LNCaP clone FGC (cell line): ENCODE results near the gene OR1E1.
"Not testable (repeated sequence)": the region's sequence is repeated elsewhere in the genome, so short reads cannot be mapped to it uniquely, and the experiment has no call there.

Source experiments
- DNase-seq: peaks from one replicate; pipeline ENCODE4 v3.0.0-alpha.2; 2011; ENCODE audit warnings: low read depth
- H3K4me3 ChIP-seq: 2 replicates; pipeline ENCODE4 v1.5.1; 2011; ENCODE audit warnings: mild to moderate bottlenecking, low read depth, low read length, control low read depth
- TF ChIP-seq, protein P1 (sequence below): IDR thresholded peaks from 2 replicates; pipeline ENCODE4 v1.5.1; 2012; ENCODE audit warnings: mild to moderate bottlenecking; ENCODE audit not compliant: control insufficient read depth, insufficient read depth; ENCODE audit errors: extremely low read depth

Gene OR1E1

DNA sequence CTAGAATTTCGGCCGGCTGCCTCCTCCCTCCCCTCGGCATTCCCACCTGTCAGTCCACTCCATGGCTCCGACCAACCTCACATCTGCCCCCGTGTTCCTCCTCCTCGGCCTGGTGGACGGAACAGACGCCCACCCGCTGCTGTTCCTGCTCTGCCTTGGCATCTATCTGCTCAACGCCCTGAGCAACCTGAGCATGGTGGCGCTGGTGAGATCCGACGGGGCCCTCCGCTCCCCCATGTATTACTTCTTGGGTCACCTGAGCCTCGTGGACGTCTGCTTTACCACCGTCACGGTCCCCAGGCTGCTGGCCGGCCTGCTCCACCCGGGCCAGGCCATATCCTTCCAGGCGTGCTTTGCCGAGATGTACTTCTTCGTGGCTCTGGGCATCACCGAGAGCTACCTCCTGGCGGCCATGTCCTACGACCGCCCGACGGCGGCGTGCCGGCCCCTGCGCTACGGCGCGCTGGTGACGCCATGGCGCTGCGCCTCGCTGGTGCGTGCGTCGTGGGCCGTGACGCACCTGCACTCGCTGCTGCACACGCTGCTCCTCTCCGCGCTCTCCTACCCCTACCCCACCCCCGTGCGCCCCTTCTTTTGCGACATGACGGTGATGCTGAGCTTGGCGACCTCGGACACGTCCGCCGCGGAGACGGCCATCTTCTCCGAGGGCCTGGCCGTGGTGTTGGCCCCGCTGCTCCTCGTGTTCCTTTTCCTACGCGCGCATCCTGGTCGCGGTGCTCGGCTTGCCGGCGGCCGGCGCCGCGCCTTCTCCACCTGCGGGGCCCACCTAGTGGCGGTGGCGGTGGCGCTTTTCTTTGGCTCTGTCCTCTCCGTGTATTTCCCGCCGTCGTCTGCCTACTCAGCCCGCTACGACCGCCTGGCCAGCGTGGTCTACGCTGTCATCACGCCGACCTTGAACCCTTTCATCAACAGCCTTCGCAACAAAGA lies 12.1 kb downstream of the OR1E1 start, which contains the start of gene OR3A2:
TSS of gene OR3A2 (minus strand) at position 440 of the 948 bp plus-strand sequence.
- DNase-seq: no peak
- TF ChIP-seq, protein P1, sequence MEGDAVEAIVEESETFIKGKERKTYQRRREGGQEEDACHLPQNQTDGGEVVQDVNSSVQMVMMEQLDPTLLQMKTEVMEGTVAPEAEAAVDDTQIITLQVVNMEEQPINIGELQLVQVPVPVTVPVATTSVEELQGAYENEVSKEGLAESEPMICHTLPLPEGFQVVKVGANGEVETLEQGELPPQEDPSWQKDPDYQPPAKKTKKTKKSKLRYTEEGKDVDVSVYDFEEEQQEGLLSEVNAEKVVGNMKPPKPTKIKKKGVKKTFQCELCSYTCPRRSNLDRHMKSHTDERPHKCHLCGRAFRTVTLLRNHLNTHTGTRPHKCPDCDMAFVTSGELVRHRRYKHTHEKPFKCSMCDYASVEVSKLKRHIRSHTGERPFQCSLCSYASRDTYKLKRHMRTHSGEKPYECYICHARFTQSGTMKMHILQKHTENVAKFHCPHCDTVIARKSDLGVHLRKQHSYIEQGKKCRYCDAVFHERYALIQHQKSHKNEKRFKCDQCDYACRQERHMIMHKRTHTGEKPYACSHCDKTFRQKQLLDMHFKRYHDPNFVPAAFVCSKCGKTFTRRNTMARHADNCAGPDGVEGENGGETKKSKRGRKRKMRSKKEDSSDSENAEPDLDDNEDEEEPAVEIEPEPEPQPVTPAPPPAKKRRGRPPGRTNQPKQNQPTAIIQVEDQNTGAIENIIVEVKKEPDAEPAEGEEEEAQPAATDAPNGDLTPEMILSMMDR: no peak
- H3K4me3 ChIP-seq: no peak within 1 kb of the TSS

DNA sequence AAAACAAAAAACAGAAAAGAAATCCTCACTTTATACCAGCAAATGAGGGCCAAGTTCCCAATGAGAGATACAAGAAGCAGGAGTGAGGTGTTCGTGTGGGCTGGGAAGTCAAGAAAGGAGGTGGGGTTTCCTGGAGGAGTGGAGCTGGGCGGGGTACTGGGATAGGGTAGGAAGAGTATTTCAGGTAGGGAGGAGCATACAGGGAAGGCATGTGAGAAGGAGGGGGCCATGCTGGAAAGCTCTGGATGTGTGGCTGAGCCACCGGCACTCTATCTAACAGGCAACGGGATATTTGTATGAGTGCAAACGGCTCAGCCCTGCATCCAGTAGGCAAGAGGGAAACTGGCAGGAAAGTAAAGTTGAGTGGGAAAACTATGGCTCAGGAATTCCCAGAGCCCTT lies 16.3 kb downstream of the OR1E1 start:
- TF ChIP-seq, protein P1: no peak
- H3K4me3 ChIP-seq: no peak overlapping the region

GRCh38 chr17:3378321-3378720 lies 19.9 kb downstream of the OR1E1 start:
- H3K4me3 ChIP-seq: no peak overlapping the region

More for the DNA sequence above, 16.3 kb downstream of the OR1E1 start:
- DNase-seq: no peak

DNA sequence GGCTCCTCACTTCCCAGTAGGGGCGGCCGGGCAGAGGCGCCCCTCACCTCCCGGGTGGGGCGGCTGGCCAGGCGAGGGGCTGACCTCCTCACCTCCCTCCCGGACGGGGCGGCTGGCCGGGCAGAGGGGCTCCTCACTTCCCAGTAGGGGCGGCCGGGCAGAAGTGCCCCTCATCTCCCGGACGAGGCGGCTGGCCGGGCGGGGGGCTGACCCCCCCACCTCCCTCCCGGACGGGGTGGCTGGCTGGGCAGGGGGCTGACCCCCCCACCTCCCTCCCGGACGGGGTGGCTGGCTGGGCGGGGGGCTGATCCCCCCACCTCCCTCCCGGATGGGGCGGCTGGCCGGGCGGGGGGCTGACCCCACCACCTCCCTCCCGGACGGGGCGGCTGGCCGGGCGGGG lies 27.0 kb downstream of the OR1E1 start:
- not testable (repeated sequence) for DNase-seq

More at GRCh38 chr17:3378321-3378720, 19.9 kb downstream of the OR1E1 start:
- TF ChIP-seq, protein P1: no peak
- no peak for DNase-seq

More for the DNA sequence above, 27.0 kb downstream of the OR1E1 start:
- not testable (repeated sequence) for H3K4me3 ChIP-seq
